Glomerular visceral epithelial cell (primary cell): ENCODE measurements around the gene FAM200C.
A peak's percentile ranks its signal among the peaks of the same experiment; 100 is the strongest.

Experiments used
- DNase-seq: peaks from one replicate; pipeline ENCODE4 v3.0.0-alpha.2; 2016; ENCODE audit errors: extremely low spot score

FAM200C gene

GRCh38 chr5:160399402-160400353 lies at the start of gene FAM200C:
TSS of gene FAM200C (minus strand) at chr5:160400054. CDS start at chr5:160395490, 4,564 bp downstream.
- peak; percentile 94 for DNase-seq

- DNase-seq = no peak
Observed at GRCh38 chr5:160449458-160449857, 49.6 kb upstream of the FAM200C start.

- no peak for DNase-seq
Observed at GRCh38 chr5:160448886-160449285, 49.0 kb upstream of the FAM200C start.

- DNase-seq = no peak
Observed at GRCh38 chr5:160445751-160446150, 45.9 kb upstream of the FAM200C start.

GRCh38 chr5:160445132-160445531 lies 45.3 kb upstream of the FAM200C start:
- DNase-seq = no peak

- DNase-seq = no peak
Observed at GRCh38 chr5:160444407-160444806, 44.6 kb upstream of the FAM200C start.

- no peak for DNase-seq
Observed at GRCh38 chr5:160442824-160443431, 43.1 kb upstream of the FAM200C start.

- DNase-seq = no peak
Observed at GRCh38 chr5:160441311-160441781, 41.5 kb upstream of the FAM200C start.

- peak; percentile 90 for DNase-seq
Observed at GRCh38 chr5:160439205-160439600, 39.3 kb upstream of the FAM200C start.

GRCh38 chr5:160438316-160439204 lies 38.7 kb upstream of the FAM200C start:
- peak; percentile 66 for DNase-seq

GRCh38 chr5:160437271-160437670 lies 37.4 kb upstream of the FAM200C start:
- DNase-seq = no peak

GRCh38 chr5:160436661-160437060 lies 36.8 kb upstream of the FAM200C start:
- peak; percentile 43 for DNase-seq

GRCh38 chr5:160436017-160436416 lies 36.2 kb upstream of the FAM200C start:
- DNase-seq = no peak

GRCh38 chr5:160435532-160435931 lies 35.7 kb upstream of the FAM200C start:
- DNase-seq = no peak

- DNase-seq = peak; percentile 95
Observed at GRCh38 chr5:160434022-160434531, 34.2 kb upstream of the FAM200C start.

- DNase-seq = no peak
Observed at GRCh38 chr5:160432787-160433186, 32.9 kb upstream of the FAM200C start.

- DNase-seq = no peak
Observed at GRCh38 chr5:160432196-160432595, 32.3 kb upstream of the FAM200C start.

- no peak for DNase-seq
Observed at GRCh38 chr5:160427607-160428006, 27.8 kb upstream of the FAM200C start.

- DNase-seq = no peak
Observed at GRCh38 chr5:160423099-160423498, 23.2 kb upstream of the FAM200C start.

- DNase-seq = peak; percentile 97
Observed at GRCh38 chr5:160421625-160422258, 21.9 kb upstream of the FAM200C start, which contains the start of gene PTTG1. TSS of gene PTTG1 (plus strand) at chr5:160421855. CDS start at chr5:160422313, 458 bp downstream.

- DNase-seq = no peak
Observed at GRCh38 chr5:160420331-160420610, 20.4 kb upstream of the FAM200C start.
